Measurements from ENCODE around the gene ZDHHC3.

ZDHHC3 gene

DNA sequence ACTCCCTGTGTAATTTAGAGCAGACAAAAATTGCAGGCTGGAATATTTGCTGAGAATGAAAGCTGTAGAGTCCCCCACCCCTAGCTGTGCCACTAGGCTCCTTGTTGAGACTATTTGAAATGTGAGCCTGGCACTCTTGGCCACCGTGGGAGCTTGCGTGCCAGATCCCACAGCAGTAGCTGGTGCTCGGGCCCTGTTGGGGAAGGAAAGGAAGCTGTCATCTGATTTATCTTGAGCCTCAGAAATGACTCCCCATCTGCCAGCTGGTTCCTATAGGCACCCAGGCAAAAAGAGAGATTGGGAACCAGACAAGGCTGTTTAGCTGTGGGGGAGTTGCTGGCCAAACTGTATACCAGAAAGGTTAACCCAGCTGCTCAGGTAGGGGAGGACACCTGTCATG lies 26.7 kb upstream of the ZDHHC3 start:
- Histone ChIP-seq H3K79me2 (ENCODE audit: insufficient read depth, low read length) (no peaks in the 10 kb centered on the region), H4K20me1 (ENCODE audit: insufficient read depth, low read length) (no peaks in the 10 kb centered on the region), H3K4me2 (ENCODE audit: low read length) (no peak overlapping the region), H3K4me1 (ENCODE audit: insufficient read depth, low read length, severe bottlenecking) (no peaks in the 10 kb centered on the region), H3K27ac (ENCODE audit: low read depth, low read length, poor library complexity, severe bottlenecking) (no peak overlapping the region), H3K9ac (ENCODE audit: low read length) (no peak overlapping the region), H3K4me3 (ENCODE audit: low read depth, low read length, poor library complexity, severe bottlenecking) (no peak overlapping the region), H2AFZ (ENCODE audit: low read length) (no peak overlapping the region), H3K36me3 (ENCODE audit: insufficient read depth, low read length) (peaks cover 88% of the 10 kb centered on the region), H3K9me3 (ENCODE audit: low read length) (peaks cover 2% of the 10 kb centered on the region; the same call in 1 of the 2 replicates), H3K27me3 (ENCODE audit: insufficient read depth, low read length) (no peaks in the 10 kb centered on the region), H3K9me2 (ENCODE audit: low read depth, low read length) (no peaks in the 10 kb centered on the region), H3F3A (ENCODE audit: insufficient read depth, low read length) (0 out of 2 replicates have a peak, but pooled peaks cover 3% of the 10 kb centered on the region)
- no peak for TF ChIP-seq EZH2 (IDR thresholded peaks at IDR 0.05; ENCODE audit: borderline replicate concordance, low read length)
- TF ChIP-seq, protein P1, sequence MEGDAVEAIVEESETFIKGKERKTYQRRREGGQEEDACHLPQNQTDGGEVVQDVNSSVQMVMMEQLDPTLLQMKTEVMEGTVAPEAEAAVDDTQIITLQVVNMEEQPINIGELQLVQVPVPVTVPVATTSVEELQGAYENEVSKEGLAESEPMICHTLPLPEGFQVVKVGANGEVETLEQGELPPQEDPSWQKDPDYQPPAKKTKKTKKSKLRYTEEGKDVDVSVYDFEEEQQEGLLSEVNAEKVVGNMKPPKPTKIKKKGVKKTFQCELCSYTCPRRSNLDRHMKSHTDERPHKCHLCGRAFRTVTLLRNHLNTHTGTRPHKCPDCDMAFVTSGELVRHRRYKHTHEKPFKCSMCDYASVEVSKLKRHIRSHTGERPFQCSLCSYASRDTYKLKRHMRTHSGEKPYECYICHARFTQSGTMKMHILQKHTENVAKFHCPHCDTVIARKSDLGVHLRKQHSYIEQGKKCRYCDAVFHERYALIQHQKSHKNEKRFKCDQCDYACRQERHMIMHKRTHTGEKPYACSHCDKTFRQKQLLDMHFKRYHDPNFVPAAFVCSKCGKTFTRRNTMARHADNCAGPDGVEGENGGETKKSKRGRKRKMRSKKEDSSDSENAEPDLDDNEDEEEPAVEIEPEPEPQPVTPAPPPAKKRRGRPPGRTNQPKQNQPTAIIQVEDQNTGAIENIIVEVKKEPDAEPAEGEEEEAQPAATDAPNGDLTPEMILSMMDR (IDR thresholded peaks at IDR 0.05; ENCODE audit: low read length) = no peak

- Histone ChIP-seq H2AFZ (ENCODE audit: low read length) (no peak overlapping the region), H3K27me3 (ENCODE audit: insufficient read depth, low read length) (no peaks in the 10 kb centered on the region), H4K20me1 (ENCODE audit: insufficient read depth, low read length) (no peaks in the 10 kb centered on the region), H3K36me3 (ENCODE audit: insufficient read depth, low read length) (peaks cover 88% of the 10 kb centered on the region), H3K79me2 (ENCODE audit: insufficient read depth, low read length) (no peaks in the 10 kb centered on the region), H3K4me1 (ENCODE audit: insufficient read depth, low read length, severe bottlenecking) (no peaks in the 10 kb centered on the region), H3K4me2 (ENCODE audit: low read length) (no peak overlapping the region), H3K27ac (ENCODE audit: low read depth, low read length, poor library complexity, severe bottlenecking) (no peak overlapping the region), H3K9me3 (ENCODE audit: low read length) (peaks cover 2% of the 10 kb centered on the region; the same call in 1 of the 2 replicates), H3F3A (ENCODE audit: insufficient read depth, low read length) (0 out of 2 replicates have a peak, but pooled peaks cover 3% of the 10 kb centered on the region), H3K9ac (ENCODE audit: low read length) (no peak overlapping the region), H3K4me3 (ENCODE audit: low read depth, low read length, poor library complexity, severe bottlenecking) (no peak overlapping the region), H3K9me2 (ENCODE audit: low read depth, low read length) (no peaks in the 10 kb centered on the region)
- no peak for TF ChIP-seq EZH2 (IDR thresholded peaks at IDR 0.05; ENCODE audit: borderline replicate concordance, low read length)
- TF ChIP-seq, protein P1 (IDR thresholded peaks at IDR 0.05; ENCODE audit: low read length) = no peak
Measured at GRCh38 chr3:45002139-45002660, 26.2 kb upstream of the ZDHHC3 start.

GRCh38 chr3:45001738-45002137 lies 25.8 kb upstream of the ZDHHC3 start:
- no peak for TF ChIP-seq EZH2 (IDR thresholded peaks at IDR 0.05; ENCODE audit: borderline replicate concordance, low read length)
- TF ChIP-seq, protein P1 (IDR thresholded peaks at IDR 0.05; ENCODE audit: low read length) = no peak
- H3F3A ChIP-seq (ENCODE audit: insufficient read depth, low read length) = 0 out of 2 replicates have a peak, but pooled peaks cover 3% of the 10 kb centered on the region
- H3K4me3 ChIP-seq (ENCODE audit: low read depth, low read length, poor library complexity, severe bottlenecking) = no peak overlapping the region
- H3K4me1 ChIP-seq (ENCODE audit: insufficient read depth, low read length, severe bottlenecking) = no peaks in the 10 kb centered on the region
- H3K9ac ChIP-seq (ENCODE audit: low read length) = no peak overlapping the region
- H2AFZ ChIP-seq (ENCODE audit: low read length) = no peak overlapping the region
- H3K27me3 ChIP-seq (ENCODE audit: insufficient read depth, low read length) = no peaks in the 10 kb centered on the region
- no peaks in the 10 kb centered on the region for H3K79me2 ChIP-seq (ENCODE audit: insufficient read depth, low read length)
- H3K36me3 ChIP-seq (ENCODE audit: insufficient read depth, low read length) = peaks cover 88% of the 10 kb centered on the region
- H4K20me1 ChIP-seq (ENCODE audit: insufficient read depth, low read length) = no peaks in the 10 kb centered on the region
- H3K4me2 ChIP-seq (ENCODE audit: low read length) = no peak overlapping the region
- H3K27ac ChIP-seq (ENCODE audit: low read depth, low read length, poor library complexity, severe bottlenecking) = no peak overlapping the region
- no peaks in the 10 kb centered on the region for H3K9me2 ChIP-seq (ENCODE audit: low read depth, low read length)
- peaks cover 2% of the 10 kb centered on the region; the same call in 1 of the 2 replicates for H3K9me3 ChIP-seq (ENCODE audit: low read length)

Data from OCI-LY1 (cell line).